ENCODE results near the gene TEAD3.
A peak's percentile ranks its signal among the peaks of the same experiment; 100 is the strongest.

TEAD3 gene

DNA sequence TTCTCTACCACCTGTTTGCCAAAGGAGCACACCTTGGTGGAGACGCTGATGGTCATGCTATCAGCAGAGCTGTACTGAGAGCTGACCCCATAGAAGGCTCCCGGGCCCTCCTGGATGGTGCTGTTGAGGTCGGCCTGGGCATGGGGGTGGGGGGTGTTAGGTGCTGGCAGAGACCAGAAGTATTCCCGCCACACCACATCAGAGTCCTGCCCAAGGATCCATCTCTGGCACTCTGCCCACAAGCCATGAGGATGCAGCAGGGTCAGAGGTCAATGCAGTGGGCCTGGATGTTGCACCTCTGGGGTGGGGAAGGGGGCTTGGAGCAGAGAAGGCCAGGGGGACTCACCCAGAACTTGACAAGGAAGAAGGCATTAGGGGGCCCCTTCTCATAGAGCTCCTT, 21.3 kb downstream of the TEAD3 start:
- DNase-seq (ENCODE audit: low read depth in 2 of 2) = no peak

DNA sequence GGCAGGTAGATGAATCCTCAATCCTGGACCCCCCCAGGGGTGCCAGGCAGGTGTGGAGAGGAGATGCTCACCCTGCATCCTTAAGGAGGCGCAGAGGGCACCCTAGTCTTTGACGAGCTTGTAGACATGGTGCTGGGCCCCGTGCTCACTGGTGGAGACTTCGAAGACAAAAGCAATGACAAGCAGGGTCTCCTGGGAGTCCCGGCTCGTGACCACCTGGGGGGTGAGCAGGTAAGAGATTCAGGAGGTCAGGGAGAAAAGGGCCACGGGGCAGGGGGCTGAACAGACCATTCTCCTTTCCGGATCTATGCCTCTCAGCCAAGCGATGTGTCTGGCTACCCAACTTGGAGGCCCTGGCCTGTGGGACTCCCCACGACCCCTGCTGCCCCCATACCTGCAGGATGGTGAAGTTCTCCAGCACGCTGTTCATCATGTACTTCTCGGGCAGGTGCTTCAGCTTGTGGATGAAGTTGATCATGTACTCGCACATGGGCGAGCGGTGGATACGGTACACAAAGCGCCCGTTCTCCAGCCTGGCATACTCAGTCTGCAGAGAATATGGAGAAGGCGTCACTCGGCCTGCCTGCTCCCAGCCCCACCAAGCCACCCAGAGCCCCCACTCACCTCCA, 21.8 kb downstream of the TEAD3 start:
- DNase-seq (ENCODE audit: low read depth in 2 of 2) = no peak

DNA sequence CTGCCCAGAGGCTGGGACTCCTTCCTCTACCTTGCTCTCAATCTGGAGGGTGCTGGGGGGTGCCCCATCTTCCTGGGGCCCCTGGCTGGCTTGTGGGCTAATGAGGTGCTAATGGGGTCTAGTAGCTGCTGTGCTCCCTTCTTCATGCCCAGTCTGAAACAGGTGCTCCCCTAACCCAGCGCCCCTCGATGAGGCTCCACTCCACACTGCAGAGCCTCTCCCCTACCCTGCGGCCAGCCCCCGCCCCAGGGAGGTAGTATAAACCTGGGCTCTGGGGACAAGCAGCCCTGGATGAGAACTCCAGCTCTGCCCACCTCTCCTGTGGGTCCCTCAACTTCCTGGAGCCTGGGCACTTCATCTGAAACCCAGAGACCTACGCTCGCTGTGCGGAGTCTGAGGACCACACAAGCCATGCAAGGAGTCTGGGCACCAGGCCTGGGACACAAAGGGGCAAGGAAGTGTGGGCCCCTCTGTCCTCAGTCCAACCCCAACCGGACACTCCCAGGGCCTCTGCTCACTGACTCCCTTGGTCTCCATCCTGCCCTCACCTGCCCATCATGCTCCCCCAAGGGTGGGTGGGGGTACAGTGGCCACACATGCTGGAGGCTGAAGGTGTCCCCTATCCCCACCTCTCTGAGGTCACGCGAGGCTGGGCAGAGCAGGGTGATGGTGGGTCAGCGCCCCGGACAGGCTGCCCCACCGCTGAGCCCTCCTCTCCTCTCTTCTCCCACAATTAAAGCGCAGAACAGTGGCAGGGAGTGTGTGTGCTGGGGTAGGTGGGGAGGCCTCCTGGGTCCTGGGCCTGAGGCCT, 22.5 kb downstream of the TEAD3 start:
- DNase-seq (ENCODE audit: low read depth in 2 of 2) = no peak

DNA sequence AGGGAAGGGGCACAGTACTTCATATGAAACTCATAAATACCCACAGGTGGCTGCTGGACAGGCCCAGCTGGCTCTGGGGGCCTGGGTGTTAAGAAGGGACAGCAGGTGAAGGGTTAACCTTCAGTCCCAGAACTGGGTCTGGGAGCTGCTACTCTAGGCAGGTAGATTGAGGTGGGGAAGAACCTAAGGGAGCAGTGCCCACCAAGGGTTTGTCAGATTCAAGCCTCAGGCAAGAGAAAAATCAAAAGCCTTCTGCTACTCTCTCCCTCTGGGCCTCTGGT, 23.1 kb downstream of the TEAD3 start:
- DNase-seq (ENCODE audit: low read depth in 2 of 2) = no peak

DNA sequence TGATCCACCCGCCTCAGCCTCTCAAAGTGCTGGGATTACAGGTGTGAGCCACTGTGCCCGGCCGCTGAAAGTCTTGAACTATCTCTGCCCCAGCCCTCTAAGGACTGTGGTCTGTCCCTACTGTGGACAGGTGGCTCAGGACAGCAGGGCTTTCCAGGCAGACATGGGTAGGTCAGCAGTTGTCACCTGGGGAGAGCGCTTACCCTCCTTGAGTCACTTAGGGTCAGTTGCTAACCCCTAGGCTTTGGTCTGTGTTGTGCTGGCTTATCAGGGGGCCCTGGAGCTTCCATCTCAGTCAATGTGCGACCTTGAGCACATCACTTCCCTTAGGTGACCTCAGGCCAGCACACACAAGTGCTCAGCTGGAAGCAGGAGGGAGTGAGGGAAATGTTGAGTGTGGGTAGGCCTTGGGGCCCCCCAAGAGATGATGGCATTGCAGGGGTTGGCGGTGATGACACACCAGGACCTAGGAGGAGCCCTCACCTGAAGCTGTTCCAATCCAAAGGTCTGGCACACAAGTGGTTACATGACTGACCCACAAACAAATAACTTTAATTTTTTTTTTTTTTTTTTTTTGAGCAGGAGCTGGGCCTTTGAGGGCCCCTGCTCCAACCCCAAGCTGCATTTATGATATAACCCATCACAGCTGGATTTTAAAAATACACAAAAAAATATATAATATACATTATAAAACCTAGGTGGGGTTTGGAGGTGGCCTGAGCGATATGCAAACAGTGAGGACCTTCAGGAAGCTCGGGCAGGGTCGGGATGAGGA, 23.6 kb downstream of the TEAD3 start:
- no peak for DNase-seq (ENCODE audit: low read depth in 2 of 2)

DNA sequence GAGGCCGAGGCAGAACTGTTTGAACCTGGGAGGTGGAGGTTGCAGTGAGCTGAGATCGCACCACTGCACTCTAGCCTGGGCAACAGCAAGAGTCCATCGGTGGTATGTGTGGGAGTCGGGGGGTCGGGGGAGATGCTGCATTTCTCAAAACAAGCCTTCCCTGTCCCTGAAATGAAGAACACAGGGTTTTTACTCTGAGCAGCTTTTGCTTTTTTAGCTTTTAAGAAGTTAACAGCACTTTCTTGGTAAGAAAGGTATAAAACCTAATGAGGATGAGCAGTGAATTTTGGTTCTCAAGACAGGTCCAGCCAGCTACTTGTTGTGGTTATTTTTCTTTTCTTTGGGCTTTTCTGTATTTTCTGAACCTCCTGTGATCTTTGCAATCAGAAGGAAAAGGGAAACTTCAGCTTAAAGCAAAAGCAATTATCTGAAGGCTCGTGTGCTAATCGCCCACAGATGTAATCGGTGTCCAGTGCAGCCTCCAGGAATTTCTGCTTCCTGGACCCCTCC, 25.0 kb downstream of the TEAD3 start:
- no peak for DNase-seq (ENCODE audit: low read depth in 2 of 2)

DNA sequence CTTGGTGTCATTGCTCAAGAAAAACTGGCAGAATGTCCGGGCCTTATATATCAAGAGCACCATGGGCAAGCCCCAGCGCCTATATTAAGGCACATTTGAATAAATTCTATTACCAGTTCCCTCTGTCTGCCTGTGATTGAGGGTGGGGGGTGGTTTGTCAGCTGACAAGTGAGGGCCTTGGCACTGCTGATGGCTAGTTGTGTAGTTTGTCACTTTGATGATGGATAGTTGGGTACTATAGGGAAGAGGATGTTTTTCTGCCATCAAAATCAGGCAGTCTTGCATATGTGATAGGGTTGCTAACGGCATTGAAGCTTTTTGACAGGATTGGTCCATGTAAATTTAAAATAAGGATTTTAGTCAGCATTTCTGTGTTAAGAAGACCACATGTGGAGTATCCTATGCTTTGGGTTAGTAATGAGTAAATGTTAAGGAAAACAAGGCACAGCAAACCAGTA, 26.2 kb downstream of the TEAD3 start:
- no peak for DNase-seq (ENCODE audit: low read depth in 2 of 2)

DNA sequence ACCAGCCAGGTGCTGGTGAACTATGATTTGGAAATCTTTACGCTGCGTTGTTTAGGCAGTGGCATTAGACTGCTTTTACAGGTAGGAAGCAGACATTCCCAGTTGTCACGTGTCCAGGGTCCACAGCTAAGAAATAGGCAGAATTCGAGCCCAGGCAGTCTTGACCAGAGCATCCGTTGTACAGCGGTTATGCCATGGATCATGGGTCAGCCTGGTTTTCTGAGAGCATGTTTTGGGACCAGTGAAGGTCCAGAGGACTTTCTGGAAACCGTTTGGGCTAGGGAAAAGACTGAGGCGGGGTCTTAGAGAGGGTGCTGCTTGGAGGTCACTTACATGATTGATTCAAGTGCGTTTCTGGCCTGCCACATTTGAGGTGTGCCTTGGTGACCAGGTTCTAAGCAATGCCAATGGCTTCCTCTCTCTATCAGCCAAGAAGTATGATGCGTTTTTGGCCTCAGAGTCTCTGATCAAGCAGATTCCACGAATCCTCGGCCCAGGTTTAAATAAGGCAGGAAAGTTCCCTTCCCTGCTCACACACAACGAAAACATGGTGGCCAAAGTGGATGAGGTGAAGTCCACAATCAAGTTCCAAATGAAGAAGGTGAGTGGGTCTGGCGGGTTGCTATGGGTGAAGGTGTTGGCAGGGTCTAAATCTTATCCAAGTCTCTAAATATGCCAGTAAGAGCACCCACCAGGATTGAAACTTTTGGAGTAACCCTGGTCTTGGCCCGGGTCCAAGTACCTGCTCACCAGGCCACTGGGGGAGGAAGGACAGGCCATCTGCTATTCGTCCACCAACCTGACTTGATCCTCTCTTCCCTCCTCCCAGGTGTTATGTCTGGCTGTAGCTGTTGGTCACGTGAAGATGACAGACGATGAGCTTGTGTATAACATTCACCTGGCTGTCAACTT, 26.9 kb downstream of the TEAD3 start:
- DNase-seq (ENCODE audit: low read depth in 2 of 2) = no peak

DNA sequence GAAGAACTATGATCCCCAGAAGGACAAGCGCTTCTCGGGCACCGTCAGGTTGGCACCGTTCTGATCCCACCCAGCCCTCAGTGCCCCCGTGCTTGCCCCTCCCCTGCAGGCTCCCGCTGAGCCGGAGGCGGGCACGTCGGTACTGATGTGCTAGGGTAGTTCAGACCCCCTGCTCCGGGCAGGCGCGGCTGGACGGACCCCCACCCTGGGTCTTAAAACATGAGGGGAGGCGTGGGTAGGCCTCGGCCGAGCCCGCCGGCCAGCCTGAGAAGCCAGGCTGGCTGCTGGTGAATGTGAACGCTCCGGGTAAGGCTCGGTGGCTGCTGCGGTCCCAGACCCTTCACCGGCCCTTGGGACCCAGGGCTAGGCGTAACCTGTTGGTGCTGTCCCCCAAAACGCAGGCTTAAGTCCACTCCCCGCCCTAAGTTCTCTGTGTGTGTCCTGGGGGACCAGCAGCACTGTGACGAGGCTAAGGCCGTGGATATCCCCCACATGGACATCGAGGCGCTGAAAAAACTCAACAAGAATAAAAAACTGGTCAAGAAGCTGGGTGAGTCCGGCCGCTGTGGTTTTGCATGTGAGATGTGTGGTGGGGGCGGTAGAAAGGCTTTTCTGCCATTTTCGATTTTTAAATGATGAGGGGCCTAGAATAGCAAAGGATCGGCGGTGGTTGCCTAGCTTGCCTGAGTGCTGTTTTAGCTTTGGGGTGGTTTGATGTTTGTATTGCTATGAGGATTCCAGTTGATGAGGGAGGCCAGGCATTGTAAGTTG, 27.7 kb downstream of the TEAD3 start:
- no peak for DNase-seq (ENCODE audit: low read depth in 2 of 2)

DNA sequence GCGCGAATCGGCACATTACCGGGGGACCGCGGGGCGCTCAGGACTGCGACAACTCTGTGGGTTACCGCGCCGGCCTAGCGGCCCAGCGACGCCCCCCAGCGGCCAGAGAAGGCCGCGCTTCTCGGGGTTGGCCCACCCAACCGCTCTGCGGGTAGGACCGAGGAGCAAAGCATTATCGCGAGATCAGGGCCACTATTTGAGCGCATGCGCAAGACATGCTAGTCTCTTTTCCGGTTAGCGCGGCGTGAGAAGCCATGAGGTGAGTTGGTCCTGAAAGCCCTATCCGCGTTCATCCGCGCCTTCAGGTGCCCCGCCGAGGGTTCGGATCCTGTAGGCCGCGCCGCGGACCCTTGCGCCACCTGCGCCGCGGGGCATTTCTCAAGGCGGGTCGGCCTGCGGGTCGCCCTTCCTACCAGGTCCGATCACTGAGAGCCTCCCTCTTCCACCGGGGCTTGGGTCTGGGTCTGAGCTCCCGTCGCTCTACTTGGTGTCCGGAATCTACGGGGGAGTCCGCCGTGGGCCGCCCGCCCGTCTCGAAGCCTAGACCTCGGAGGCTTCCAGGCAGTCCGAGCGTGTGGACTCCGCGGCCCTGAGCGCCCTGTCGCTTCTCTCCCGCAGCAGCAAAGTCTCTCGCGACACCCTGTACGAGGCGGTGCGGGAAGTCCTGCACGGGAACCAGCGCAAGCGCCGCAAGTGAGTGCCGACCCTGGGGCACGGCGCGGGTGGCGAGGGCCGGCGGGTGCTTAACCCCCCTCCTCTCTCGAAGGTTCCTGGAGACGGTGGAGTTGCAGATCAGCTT, 28.5 kb downstream of the TEAD3 start, which contains the start of gene RPL10A:
Gene RPL10A, plus strand, starts transcription at position 221 of the 799 bp plus-strand sequence. Its CDS starts 34 bp downstream, at position 255.
- DNase-seq (ENCODE audit: low read depth in 2 of 2) = peak; percentile 92 to 93

DNA sequence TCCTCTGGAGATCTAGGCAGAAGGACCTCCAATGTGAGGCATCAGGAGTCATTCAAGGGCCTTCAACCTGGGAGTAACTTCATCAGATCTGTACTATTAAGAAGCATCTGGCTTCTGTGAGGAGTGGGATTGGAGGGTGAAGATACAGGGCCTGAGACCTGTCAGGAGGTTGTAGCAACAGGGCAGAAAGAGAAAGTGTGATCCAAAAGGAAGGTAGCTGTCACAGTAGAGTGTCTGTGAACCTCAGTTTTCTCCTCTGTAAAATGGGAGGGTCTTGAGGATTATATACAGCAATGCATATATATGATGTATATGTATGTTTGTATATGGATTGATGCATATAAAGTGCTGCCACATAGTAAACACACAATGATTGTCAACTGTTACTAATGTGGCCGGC, 31.2 kb downstream of the TEAD3 start:
- DNase-seq (ENCODE audit: low read depth in 2 of 2) = no peak

DNA sequence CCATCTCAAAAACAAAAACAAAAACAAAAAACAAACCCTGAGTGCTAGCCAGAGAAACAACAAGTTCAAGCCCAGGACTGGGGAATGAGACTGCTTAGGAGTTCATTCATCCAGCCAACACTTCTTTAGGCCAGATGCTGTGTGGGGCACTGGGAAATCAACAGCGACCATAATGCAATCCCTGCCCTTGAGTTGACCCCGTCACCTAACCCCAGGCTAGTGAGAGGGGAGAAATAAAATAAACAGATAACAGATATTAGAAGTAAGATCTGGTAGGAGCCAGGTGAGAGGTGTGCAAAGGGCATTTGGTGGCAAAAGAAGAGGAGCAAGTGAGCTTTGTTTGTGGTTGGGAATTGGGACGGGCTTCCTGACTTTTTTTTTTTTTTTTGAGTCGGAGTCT, 33.6 kb downstream of the TEAD3 start:
- DNase-seq (ENCODE audit: low read depth in 2 of 2) = no peak

DNA sequence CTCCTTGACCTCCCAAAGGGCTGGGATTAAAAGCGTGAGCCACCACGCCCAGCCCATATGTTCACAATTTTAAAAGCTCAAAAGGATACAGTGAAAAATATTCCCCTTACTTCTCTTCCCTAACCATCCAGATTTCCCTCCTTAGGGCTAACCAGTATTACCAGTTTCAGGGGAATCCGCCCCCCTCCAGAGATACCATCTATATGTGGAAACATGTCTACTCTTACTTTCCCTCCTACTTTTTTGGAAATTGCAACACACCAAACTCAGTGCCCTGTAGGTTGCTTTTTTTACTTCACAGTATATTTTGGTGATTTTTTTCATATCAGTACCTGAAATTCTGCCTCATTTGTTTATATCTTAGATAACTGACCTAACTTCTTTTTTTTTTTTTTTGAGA, 35.6 kb downstream of the TEAD3 start:
- DNase-seq (ENCODE audit: low read depth in 2 of 2) = no peak

DNA sequence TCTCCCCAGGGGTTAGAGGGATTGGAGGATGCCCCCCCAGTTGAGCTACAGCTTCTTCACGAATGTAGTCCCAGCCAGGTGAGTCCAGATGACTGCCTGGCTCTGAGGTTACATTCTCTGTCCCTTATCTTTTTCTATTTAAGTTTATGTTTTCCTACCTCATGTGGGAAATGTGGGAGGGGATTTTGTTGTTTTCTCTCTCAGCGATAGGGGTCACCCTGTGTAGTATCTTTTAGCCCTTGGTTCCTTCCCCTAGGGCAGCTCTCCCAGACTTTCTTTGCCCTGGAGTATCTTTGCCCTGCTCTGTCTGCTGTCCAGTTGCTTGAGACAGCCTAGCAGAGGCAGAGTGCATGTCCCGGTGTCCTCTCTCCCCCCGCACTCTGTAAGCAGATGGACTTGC, 39.0 kb downstream of the TEAD3 start:
- no peak for DNase-seq (ENCODE audit: low read depth in 2 of 2)

DNA sequence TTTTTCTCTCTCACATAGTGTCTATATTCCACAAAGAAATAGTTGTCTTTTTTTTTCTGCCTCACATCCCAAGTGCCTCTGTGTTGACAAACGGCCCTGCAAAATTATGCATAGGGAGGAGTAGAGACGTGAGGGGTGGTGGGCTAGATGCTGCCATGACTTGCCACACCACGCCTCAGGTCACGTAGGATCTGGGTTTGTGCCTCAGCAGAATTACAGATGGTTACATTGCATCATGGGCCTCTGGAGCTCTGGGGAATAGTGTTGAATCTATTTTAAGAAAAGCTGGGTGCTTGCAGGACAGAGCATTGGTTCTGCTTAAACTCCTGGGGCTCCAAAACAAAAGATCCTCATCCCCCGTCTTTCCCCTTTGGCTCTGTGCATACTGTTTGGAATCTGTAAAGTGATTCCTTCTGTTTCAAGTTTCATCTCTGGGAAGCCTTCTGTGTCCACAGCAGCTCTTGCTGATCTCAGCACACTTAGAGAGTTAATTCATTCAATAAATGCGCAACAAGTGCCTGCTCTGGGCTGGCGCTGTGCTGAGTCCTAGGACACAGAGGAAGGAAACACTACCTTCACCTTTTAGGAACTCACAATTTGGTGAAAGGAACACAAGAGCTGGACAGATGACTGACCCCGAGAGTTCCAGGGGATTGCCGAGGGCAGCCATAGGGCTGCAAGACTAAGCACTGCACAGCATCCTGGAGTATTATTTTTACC, 42.3 kb downstream of the TEAD3 start:
- no peak for DNase-seq (ENCODE audit: low read depth in 2 of 2)

DNA sequence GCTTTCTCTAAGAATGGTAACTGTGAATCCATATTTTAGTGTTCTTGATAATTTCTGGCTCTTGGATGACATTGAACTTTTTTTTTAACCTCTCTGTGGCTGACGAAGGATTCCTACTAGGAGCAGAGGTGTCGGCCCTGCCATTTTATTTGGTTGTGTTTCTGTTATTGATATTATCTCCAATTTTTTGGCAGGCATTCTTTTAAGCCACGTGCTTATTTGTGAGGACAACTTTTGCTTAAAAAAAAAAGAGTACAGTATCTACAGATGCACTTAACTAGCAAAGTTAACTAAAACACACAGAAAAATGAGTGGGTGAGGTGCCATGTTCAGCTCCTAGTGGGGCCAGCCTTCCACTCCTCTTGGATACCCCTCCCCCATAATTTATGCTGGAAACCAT, 43.6 kb downstream of the TEAD3 start:
- no peak for DNase-seq (ENCODE audit: low read depth in 2 of 2)

DNA sequence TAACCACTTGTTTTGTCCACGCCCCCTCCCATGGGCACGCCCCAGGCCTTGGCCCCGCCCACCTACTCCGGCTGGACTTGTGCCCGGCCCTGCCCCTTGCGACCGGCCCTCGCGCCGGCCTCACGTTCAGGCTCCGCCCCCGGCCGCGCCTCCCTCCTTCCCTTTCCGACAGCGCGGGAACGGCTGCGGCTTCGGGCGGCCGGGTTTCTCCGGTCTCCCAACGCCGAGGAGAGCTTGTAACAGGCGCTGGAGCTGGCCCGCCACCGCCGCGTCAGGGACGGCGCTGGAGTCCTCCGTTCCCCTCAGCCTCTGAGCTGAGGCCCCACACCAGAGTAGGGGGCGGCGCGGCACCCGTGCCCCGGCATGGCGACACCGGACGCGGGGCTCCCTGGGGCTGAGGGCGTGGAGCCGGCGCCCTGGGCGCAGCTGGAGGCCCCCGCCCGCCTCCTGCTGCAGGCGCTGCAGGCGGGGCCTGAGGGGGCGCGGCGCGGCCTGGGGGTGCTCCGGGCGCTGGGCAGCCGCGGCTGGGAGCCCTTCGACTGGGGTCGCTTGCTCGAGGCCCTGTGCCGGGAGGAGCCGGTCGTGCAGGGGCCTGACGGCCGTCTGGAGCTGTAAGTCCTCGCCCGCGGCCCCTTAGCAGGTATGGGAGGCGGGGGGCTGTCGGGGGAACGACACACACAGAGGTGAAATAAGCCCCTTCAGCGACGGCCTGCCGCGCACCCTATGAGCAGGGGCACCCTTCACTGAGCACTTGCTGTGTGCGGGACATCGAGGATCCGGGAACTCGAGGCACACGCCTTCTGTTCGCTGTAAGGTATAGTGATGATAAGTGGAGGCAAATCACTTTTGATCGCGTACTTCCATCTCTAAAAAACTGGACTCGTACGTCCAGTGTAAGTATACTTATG, 44.4 kb downstream of the TEAD3 start, which contains the start of gene FANCE:
Gene FANCE, plus strand, starts transcription at position 156 of the 908 bp plus-strand sequence. Its CDS starts 208 bp downstream, at position 364.
- peak; percentile 90 to 93 for DNase-seq (ENCODE audit: low read depth in 2 of 2)
